GM21619 (cell line): ENCODE measurements around the gene DTD1.
A peak's percentile ranks its signal among the peaks of the same experiment; 100 is the strongest.
"Not testable (repeated sequence)": the region's sequence is repeated elsewhere in the genome, so short reads cannot be mapped to it uniquely, and the experiment has no call there.

Experiments
- ATAC-seq: cut with Tn5 transposase; IDR thresholded peaks from one replicate; pipeline ENCODE4 v1.9.1; 2021; ENCODE audit not compliant: unreplicated experiment

DTD1 gene

GRCh38 chr20:18783385-18783959, 195.6 kb downstream of the DTD1 start:
- no peak for ATAC-seq

- ATAC-seq, result not testable (repeated sequence)
These were observed 199.2 kb downstream of the DTD1 start for GRCh38 chr20:18787046-18787445.

DNA sequence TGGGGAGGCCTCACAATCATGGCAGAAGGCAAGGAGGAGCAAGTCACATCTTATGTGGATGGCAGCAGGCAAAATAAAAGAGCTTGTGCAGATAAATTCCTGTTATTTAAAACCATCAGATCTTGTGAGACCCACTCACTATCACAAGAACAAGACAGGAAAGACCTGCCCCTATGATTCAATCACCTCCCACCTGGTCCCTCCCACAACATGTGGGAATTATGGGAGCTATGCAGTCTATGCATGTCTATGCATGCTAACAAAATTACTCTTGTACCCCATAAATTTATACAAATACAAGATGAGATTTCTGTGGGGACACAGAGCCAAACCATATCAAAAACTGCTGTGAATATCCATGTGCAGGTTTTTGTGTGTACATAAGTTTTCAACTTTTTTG, 200.2 kb downstream of the DTD1 start:
- ATAC-seq, result no peak

DNA sequence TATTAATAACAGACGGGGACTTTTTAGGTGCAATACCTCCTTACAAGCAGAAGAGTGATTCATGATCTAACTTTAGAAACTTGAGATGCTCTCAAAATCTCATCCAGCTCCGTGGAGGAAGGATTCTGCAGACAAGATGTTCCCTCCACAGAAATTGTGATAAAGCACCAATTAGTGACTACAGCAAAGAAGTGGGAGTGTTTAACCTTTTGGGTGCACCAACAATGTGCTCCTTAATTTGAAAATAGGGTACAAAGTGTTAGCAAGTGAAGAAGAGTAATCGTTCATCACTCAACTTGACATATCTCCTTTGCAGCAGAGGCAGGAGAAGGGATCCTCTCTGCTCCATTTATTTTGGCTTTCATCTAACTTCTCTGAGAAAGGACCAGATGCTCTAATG, 202.9 kb downstream of the DTD1 start:
- ATAC-seq, result no peak

GRCh38 chr20:18793625-18794427, 206.0 kb downstream of the DTD1 start:
- peak; percentile 98 for ATAC-seq

- ATAC-seq, result no peak
These were observed 206.6 kb downstream of the DTD1 start for GRCh38 chr20:18794428-18794787.

DNA sequence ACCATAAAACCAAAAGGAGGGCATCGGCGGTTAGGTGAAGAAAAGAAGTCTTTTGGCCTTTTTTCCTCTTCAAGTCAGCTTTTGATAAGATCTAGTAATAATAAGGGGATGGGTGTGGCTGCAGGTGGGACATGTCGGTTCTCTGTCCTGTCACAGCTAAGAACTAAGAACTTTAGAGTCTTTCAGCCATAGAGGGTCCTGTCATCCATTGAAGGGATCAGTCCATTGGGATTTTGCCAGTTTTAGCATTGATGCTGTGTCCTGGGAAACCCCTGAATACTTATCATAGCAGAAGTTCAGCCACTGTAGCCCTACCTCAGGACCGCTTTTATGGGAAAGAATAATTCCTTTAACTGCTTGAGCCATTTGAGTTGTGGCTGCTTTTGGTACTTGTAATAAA, 207.5 kb downstream of the DTD1 start:
- ATAC-seq, result no peak

DNA sequence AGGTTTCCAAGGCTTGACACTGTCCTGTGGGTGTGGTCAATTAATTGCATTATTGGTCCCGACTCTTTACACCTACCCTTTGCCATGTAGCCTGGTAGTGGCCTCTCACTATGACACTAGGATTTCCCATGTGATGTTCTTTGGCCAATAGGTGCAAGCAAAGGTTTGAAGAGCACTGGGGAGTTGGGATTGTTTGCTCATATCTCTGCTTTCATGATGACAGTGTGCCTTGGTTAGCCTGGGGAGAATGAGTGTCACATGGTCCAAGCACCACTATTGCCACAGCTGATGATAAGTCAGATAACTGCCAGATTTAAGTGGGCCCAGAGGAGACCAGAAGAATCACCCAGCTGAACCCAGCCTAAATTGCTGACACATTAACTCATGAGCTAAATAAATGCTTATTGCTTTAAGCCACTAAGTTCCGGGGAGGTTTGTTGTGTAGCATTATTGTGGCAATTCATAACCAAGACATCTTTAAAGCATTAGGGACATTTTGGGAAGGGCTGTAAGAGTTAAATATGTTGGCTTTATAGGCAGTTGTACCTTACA, 208.5 kb downstream of the DTD1 start:
- ATAC-seq, result no peak

DNA sequence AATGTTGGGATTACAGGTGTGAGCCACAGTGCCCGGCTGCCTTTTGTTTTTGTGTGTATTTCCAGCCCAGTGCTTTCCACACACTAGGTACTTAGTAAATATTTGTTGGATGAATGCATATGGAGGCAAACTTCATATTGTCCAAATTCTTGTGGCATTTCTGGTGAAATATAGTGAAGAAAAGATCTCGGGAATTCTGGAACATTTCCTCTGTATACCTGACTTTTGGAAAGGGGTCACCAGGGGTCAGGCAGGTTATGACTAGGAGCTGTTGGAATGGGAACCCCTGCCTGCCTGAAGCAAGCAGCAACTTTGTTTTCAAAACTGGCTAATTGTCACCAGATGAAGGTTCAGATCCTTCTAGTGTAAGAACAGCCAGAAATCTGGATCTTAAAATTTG, 213.7 kb downstream of the DTD1 start:
- no peak for ATAC-seq

- no peak for ATAC-seq
These were observed 214.3 kb downstream of the DTD1 start for GRCh38 chr20:18802012-18802634.

GRCh38 chr20:18805881-18806280, 218.0 kb downstream of the DTD1 start:
- ATAC-seq, result no peak

- no peak for ATAC-seq
These were observed 220.9 kb downstream of the DTD1 start for GRCh38 chr20:18808712-18809111.

DNA sequence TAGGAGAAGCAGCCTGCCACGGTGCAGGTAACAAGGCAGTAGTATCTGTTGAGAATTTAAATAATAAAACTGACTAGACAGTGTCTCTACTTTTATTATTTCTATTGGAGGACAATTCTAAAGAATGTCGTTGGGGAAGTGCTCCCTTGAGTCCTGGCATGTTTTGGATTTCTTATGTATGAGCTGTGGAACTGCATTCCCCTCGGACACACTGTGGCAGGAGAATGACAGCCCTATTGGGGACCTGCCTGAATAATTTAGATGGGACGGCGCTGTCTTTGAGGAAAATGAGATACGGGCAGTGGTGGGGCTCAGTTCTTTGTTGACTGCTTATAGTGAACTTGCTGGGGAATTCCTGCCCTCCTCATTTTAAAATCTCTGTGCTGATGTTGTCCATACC, 223.3 kb downstream of the DTD1 start:
- no peak for ATAC-seq

DNA sequence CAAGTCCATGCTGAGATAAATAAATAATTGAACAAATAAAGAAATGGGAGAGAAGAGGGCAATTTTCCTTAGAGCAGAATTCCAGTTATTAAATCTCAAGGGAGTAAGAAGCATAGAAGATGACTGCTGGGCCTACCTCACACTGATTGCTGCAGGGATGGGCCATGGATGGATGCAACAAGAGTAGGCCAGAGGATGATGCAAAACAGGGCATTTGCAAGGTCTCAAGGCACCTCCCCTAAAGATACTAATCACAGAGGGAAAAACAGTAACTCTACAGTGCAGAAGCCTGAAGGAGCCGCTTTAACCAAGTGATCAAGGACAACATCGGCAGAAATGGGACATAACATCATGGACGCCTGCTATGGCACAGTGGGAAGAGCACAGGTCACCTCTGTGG, 224.1 kb downstream of the DTD1 start:
- ATAC-seq, result no peak

GRCh38 chr20:18813483-18813882, 225.6 kb downstream of the DTD1 start, which contains the start of gene SCP2D1:
SCP2D1 (plus strand) TSS chr20:18813783; CDS start chr20:18813816, 33 bp downstream.
- ATAC-seq, result no peak

- no peak for ATAC-seq
These were observed 227.5 kb downstream of the DTD1 start for GRCh38 chr20:18815194-18815942.
